GM23338 (cell line): Measurements from ENCODE around the gene BAZ1B.

ENCODE experiments used
- CREB1 ChIP-seq: fragments of 250-450 bp; sonication (Bioruptor Pico); IDR thresholded peaks from 2 replicates; pipeline ENCODE4 v1.5.0; 2020; ENCODE audit warnings: low read depth, mild to moderate bottlenecking, moderate library complexity
- EZH2 ChIP-seq: fragments of 200-600 bp; sonication (generic); IDR thresholded peaks from one replicate; pipeline ENCODE4 v1.8.0; 2017; ENCODE audit warnings: antibody characterized with exemption, mild to moderate bottlenecking, low read depth; ENCODE audit not compliant: unreplicated experiment
- JUNB ChIP-seq: IDR thresholded peaks from one replicate; pipeline ENCODE4 v1.6.1; 2016; ENCODE audit warnings: antibody characterized with exemption; ENCODE audit not compliant: unreplicated experiment
- POLR2AphosphoS5 ChIP-seq: IDR thresholded peaks from 2 replicates; pipeline ENCODE4 v1.6.1; 2016; ENCODE audit warnings: antibody characterized with exemption, low read depth
- TF ChIP-seq, protein P1 (sequence below), 2 experiments: fragments of 200-600 bp in 1 of 2; sonication (generic) in 1 of 2; conservative IDR thresholded peaks; 2 replicates each; pipeline versions ENCODE4 v1.5.1 to v1.6.1; 2016 to 2017; ENCODE audit warnings: antibody characterized with exemption in 2 of 2, low read depth in 2 of 2, mild to moderate bottlenecking in 2 of 2, moderate library complexity in 1 of 2
- TF ChIP-seq, protein P2 (sequence below): IDR thresholded peaks from one replicate; pipeline ENCODE4 v1.6.1; 2018; ENCODE audit warnings: antibody characterized with exemption; ENCODE audit not compliant: unreplicated experiment

DNA sequence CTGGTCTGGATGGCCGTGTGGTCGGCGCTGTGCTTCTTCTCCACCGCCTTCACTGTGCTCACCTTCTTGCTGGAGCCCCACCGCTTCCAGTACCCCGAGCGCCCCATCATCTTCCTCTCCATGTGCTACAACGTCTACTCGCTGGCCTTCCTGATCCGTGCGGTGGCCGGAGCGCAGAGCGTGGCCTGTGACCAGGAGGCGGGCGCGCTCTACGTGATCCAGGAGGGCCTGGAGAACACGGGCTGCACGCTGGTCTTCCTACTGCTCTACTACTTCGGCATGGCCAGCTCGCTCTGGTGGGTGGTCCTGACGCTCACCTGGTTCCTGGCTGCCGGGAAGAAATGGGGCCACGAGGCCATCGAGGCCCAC, 87.4 kb downstream of the BAZ1B start:
- TF ChIP-seq, protein P1, sequence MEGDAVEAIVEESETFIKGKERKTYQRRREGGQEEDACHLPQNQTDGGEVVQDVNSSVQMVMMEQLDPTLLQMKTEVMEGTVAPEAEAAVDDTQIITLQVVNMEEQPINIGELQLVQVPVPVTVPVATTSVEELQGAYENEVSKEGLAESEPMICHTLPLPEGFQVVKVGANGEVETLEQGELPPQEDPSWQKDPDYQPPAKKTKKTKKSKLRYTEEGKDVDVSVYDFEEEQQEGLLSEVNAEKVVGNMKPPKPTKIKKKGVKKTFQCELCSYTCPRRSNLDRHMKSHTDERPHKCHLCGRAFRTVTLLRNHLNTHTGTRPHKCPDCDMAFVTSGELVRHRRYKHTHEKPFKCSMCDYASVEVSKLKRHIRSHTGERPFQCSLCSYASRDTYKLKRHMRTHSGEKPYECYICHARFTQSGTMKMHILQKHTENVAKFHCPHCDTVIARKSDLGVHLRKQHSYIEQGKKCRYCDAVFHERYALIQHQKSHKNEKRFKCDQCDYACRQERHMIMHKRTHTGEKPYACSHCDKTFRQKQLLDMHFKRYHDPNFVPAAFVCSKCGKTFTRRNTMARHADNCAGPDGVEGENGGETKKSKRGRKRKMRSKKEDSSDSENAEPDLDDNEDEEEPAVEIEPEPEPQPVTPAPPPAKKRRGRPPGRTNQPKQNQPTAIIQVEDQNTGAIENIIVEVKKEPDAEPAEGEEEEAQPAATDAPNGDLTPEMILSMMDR (conservative IDR thresholded peaks at IDR 0.05; ENCODE audit: low read depth in 2 of 2), result no peak
- TF ChIP-seq POLR2AphosphoS5 (no peak), EZH2 (no peak), JUNB (no peak), CREB1 (CRISPR knock-in tag) (no peak)
- TF ChIP-seq, protein P2, sequence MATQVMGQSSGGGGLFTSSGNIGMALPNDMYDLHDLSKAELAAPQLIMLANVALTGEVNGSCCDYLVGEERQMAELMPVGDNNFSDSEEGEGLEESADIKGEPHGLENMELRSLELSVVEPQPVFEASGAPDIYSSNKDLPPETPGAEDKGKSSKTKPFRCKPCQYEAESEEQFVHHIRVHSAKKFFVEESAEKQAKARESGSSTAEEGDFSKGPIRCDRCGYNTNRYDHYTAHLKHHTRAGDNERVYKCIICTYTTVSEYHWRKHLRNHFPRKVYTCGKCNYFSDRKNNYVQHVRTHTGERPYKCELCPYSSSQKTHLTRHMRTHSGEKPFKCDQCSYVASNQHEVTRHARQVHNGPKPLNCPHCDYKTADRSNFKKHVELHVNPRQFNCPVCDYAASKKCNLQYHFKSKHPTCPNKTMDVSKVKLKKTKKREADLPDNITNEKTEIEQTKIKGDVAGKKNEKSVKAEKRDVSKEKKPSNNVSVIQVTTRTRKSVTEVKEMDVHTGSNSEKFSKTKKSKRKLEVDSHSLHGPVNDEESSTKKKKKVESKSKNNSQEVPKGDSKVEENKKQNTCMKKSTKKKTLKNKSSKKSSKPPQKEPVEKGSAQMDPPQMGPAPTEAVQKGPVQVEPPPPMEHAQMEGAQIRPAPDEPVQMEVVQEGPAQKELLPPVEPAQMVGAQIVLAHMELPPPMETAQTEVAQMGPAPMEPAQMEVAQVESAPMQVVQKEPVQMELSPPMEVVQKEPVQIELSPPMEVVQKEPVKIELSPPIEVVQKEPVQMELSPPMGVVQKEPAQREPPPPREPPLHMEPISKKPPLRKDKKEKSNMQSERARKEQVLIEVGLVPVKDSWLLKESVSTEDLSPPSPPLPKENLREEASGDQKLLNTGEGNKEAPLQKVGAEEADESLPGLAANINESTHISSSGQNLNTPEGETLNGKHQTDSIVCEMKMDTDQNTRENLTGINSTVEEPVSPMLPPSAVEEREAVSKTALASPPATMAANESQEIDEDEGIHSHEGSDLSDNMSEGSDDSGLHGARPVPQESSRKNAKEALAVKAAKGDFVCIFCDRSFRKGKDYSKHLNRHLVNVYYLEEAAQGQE, result no peak
